ENCODE results near the gene PARVG.

GRCh38 chr22:44131412-44131811 is 49.3 kb upstream of the PARVG start:
- TF ChIP-seq SAP30 (IDR thresholded peaks at IDR 0.05; ENCODE audit: borderline replicate concordance, insufficient read depth, low read depth, low read length, poor library complexity, severe bottlenecking) (no peak), BMI1 (IDR thresholded peaks at IDR 0.05; ENCODE audit: low read length) (no peak)

All from K562 (cell line).